RKO (cell line): ENCODE measurements around the gene CEP250.

Experiments
- DNase-seq: peaks from one replicate; pipeline ENCODE4 v3.0.0-alpha.2; 2016; ENCODE audit warnings: low spot score

The CEP250 gene

DNA sequence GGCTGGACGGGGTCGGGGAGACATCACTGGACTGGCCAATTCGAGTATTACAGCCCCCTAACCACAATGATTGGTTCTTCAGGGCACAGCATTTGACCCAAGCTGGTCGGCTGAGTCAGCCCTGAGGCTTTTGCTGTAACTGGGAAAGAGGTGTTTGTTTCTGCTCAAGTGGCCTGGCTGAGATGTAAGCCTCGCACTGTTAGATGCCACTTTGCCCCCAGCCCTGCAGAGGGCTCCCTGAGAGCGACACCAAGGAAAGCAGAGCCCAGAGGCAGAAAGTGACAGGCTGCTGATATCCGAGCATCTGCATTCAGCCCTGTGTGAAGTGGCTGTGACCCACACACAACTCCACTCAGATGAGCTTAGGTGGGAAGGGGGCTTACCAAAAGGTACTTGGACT, 105.9 kb downstream of the CEP250 start:
- peak; percentile 82 for DNase-seq

GRCh38 chr20:35561671-35562070, 106.3 kb downstream of the CEP250 start:
- DNase-seq: no peak

DNA sequence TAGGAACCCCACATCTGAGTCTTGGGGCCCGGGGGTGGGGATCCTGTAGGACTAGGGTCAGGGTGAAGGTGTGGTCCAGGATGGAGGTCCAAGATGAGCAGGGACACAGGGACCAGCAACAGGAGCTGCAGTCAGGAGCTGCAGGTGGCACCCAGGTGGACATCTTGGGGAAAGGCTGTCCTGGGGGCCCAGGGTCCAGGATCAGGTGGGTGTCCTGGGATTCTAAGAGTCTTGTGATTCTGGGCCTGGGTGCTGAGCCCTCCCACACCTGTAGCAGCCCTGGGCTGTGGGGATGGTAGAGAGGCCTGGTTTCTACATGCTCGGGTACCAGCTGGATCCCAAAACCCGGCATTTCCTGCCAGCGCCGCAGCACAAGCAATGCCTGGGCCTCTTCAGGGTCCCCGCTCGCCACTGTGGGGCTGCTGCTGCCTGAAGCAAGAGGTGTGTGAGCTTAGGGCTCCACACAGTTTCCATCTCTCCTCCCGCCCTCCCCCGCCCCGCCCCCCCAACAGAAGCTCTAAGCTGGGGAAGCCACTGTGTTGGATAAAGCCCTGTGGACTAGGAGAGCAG, 107.2 kb downstream of the CEP250 start:
- no peak for DNase-seq

DNA sequence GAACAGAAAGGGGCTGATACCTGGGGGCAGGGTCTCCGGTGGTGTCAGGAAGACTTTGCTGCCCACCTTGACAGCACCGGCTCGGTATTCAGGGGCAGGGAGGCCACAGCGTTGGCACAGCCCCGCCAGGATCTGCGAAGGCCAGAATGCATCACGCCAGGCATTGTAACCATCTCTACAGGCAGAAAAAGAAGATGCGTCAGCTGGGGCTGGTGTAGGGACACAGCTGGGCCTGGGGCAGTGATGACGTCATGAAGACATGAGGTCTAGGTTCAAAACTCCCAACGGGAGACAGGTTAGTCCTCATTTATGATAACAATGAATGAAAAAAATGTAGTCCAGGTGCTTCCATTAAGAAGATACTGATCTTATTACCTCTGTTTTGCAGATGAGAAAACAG, 108.4 kb downstream of the CEP250 start:
- no peak for DNase-seq

DNA sequence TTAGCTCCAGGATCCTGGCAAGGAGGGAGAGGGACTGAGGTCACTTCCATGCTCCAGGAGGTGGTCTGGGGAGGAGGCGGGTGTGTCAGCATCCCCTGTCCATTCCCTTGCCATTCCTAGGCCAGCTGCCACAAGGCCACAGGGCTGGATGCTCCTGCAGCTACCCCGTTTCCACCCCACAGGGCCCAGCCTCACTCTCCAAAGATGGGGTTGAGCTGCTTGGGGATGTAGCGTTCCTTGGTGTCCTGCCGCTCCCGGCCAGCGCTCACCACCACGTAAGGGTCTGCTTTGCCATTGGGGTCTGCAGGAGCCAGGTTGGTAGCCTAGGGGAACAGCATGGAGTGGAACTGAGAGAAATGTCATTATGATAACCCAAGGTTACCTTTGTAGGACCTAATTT, 109.5 kb downstream of the CEP250 start:
- no peak for DNase-seq

- peak; percentile 46 for DNase-seq
Observed at GRCh38 chr20:35568645-35569044, 113.2 kb downstream of the CEP250 start.
